HL-60 (cell line): Measurements from ENCODE around the gene PIK3R3.
A peak's percentile ranks its signal among the peaks of the same experiment; 100 is the strongest.

Experiments used
- DNase-seq, 2 experiments: peaks; one replicate each; pipeline ENCODE4 v3.0.0-alpha.2; 2010 to 2020; ENCODE audit warnings: low read depth in 1 of 2, low spot score in 1 of 2
- H3K27ac ChIP-seq: fragments of 250-450 bp; sonication (Bioruptor Pico); replicated peaks from 2 replicates; pipeline ENCODE4 v1.5.1; 2020; ENCODE audit warnings: mild to moderate bottlenecking, moderate library complexity
- H3K27me3 ChIP-seq: fragments of 250-450 bp; sonication (Bioruptor Pico); 2 replicates; pipeline ENCODE4 v1.5.1; 2021; ENCODE audit warnings: mild to moderate bottlenecking, moderate library complexity; ENCODE audit not compliant: insufficient read depth, poor library complexity, severe bottlenecking
- H3K4me3 ChIP-seq: replicated peaks from 2 replicates; pipeline ENCODE4 v1.5.1; 2011; ENCODE audit warnings: mild to moderate bottlenecking, control low read depth, low read length; ENCODE audit not compliant: insufficient read depth
- GABPA ChIP-seq: IDR thresholded peaks from 2 replicates; pipeline ENCODE4 v1.6.1; 2012; ENCODE audit warnings: low read depth
- POLR2AphosphoS5 ChIP-seq: IDR thresholded peaks from 2 replicates; pipeline ENCODE4 v1.6.1; 2012; ENCODE audit warnings: low read depth
- SPI1 ChIP-seq: IDR thresholded peaks from 2 replicates; pipeline ENCODE4 v1.6.1; 2012; ENCODE audit warnings: low read depth, mild to moderate bottlenecking, borderline replicate concordance
- TF ChIP-seq, protein P1 (sequence below): IDR thresholded peaks from 2 replicates; pipeline ENCODE4 v1.6.1; 2012; ENCODE audit warnings: low read depth; ENCODE audit not compliant: insufficient replicate concordance
- TF ChIP-seq, protein P2 (sequence below): IDR thresholded peaks from one replicate; pipeline ENCODE4 v1.5.1; 2011; ENCODE audit warnings: low read length, control low read depth, inconsistent platforms; ENCODE audit not compliant: insufficient read depth

PIK3R3 gene

DNA sequence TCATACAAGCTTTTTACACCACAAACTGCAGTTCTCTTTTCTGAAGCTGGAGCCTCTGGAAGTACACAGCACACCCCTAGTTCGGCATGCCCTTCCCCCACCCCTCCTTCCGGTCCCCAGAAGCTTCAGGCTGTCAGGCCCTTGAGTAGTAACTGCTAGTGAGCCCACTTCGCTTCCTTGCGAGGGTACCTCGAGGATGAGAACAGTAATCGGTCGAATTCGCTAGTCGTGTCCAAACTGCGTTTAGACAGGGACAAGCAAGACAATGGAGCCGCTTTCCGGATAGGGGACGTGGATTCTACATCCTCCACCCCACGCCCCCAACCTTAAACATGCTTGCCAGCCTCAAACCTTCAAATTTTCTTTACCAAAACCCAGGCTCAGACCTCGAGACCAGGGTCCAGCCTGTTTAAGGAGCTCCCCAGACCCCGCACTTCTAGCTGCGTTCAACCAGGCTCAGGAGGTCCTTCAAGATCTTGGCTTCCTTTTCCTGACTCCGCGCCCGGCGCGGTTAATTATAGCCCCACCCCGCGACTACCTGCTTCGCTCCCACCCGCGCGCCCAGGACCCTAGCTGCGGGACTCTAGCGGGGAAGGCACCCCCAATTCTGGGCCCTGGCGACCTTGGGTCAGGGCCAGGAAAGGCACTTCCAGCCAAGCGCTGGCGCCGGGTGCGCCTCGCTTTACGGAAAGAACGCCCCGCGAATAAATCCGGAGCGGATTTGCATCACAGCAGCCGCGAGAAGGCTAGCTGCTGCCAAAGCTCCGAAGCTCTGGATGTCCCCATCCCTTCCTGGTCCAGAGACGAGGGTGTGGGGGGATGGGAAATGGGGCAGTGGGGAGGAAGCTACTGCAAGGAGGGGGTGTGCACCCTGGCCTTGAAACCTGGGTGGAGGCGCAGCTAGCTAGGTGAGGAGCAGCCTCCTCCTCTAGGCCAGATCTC lies 34.4 kb upstream of the PIK3R3 start:
- peak in 1 of 2 experiments; percentile 39 for DNase-seq
- peak overlapping the region; percentile 52 for H3K4me3 ChIP-seq
- H3K27me3 ChIP-seq, result peaks cover 3% of the 10 kb centered on the region
- TF ChIP-seq, protein P1, sequence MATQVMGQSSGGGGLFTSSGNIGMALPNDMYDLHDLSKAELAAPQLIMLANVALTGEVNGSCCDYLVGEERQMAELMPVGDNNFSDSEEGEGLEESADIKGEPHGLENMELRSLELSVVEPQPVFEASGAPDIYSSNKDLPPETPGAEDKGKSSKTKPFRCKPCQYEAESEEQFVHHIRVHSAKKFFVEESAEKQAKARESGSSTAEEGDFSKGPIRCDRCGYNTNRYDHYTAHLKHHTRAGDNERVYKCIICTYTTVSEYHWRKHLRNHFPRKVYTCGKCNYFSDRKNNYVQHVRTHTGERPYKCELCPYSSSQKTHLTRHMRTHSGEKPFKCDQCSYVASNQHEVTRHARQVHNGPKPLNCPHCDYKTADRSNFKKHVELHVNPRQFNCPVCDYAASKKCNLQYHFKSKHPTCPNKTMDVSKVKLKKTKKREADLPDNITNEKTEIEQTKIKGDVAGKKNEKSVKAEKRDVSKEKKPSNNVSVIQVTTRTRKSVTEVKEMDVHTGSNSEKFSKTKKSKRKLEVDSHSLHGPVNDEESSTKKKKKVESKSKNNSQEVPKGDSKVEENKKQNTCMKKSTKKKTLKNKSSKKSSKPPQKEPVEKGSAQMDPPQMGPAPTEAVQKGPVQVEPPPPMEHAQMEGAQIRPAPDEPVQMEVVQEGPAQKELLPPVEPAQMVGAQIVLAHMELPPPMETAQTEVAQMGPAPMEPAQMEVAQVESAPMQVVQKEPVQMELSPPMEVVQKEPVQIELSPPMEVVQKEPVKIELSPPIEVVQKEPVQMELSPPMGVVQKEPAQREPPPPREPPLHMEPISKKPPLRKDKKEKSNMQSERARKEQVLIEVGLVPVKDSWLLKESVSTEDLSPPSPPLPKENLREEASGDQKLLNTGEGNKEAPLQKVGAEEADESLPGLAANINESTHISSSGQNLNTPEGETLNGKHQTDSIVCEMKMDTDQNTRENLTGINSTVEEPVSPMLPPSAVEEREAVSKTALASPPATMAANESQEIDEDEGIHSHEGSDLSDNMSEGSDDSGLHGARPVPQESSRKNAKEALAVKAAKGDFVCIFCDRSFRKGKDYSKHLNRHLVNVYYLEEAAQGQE, result no peak
- TF ChIP-seq SPI1 (peak; percentile 49; the same call in 1 of the 2 replicates), POLR2AphosphoS5 (no peak), GABPA (no peak)
- TF ChIP-seq, protein P2, sequence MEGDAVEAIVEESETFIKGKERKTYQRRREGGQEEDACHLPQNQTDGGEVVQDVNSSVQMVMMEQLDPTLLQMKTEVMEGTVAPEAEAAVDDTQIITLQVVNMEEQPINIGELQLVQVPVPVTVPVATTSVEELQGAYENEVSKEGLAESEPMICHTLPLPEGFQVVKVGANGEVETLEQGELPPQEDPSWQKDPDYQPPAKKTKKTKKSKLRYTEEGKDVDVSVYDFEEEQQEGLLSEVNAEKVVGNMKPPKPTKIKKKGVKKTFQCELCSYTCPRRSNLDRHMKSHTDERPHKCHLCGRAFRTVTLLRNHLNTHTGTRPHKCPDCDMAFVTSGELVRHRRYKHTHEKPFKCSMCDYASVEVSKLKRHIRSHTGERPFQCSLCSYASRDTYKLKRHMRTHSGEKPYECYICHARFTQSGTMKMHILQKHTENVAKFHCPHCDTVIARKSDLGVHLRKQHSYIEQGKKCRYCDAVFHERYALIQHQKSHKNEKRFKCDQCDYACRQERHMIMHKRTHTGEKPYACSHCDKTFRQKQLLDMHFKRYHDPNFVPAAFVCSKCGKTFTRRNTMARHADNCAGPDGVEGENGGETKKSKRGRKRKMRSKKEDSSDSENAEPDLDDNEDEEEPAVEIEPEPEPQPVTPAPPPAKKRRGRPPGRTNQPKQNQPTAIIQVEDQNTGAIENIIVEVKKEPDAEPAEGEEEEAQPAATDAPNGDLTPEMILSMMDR, result no peak
- H3K27ac ChIP-seq, result no peak overlapping the region

DNA sequence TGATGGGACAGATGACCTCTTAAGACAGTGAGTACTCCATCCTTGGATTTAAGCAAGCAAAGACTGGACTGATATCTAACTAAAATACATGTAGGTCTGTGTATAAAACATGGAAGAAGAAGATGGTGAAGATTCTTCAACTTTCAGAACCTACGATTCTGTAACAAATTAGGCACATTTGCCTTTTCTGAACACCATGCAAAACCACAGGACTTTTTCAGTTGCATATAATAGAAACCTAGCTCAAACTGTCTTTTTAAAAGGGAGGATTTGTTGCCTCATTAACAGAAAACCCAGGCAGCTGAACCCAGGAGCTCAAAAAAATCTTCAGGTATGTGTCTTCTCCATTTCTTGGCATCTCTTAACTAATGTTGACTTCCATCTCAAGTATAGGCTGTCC lies 27.8 kb upstream of the PIK3R3 start:
- Histone ChIP-seq H3K4me3 (no peak overlapping the region), H3K27me3 (no peaks in the 10 kb centered on the region), H3K27ac (no peak overlapping the region)
- DNase-seq, result no peak
- no peak for TF ChIP-seq POLR2AphosphoS5
- TF ChIP-seq GABPA, result no peak
- TF ChIP-seq, protein P2, result no peak
- TF ChIP-seq, protein P1, result no peak
- no peak for TF ChIP-seq SPI1

DNA sequence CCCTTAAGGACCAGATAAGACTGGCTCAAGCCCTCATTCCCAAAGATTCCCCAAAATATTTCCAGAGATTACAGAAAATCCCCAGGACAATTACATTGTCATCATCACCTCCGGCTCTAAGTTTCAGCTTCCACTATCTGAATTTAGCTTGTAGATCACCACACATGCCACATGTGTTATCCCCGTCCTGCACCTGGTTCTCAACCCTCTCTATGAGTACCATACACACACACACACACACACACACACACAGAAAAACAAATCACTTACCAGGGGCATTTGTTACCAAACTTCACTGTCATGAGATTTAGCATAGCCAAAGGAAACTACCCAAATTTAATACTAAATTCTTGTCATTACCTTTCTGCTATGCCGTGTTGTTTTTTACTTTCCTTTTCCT lies 27.1 kb upstream of the PIK3R3 start:
- no peak for DNase-seq
- no peaks in the 10 kb centered on the region for H3K27me3 ChIP-seq
- no peak overlapping the region for H3K27ac ChIP-seq
- TF ChIP-seq, protein P2, result no peak
- TF ChIP-seq SPI1, result no peak
- TF ChIP-seq GABPA, result no peak
- TF ChIP-seq, protein P1, result no peak
- TF ChIP-seq POLR2AphosphoS5, result no peak
- no peak overlapping the region for H3K4me3 ChIP-seq
